Measurements from ENCODE around the gene EIF4G2.
A peak's percentile ranks its signal among the peaks of the same experiment; 100 is the strongest.
"Not testable (repeated sequence)": the region's sequence is repeated elsewhere in the genome, so short reads cannot be mapped to it uniquely, and the experiment has no call there.

Gene EIF4G2

GRCh38 chr11:10808553-10809372 lies at the start of gene EIF4G2:
EIF4G2 (minus strand) TSS chr11:10808926.
- peak; percentile 99 for DNase-seq

GRCh38 chr11:10857709-10858438 lies 49.1 kb upstream of the EIF4G2 start, which contains the start of gene ZBED5:
ZBED5 (minus strand) TSS chr11:10858053; CDS start chr11:10854945, 3,108 bp downstream.
- peak; percentile 97 for DNase-seq

GRCh38 chr11:10857459-10857708 lies 48.7 kb upstream of the EIF4G2 start:
- DNase-seq = no peak

GRCh38 chr11:10856689-10857458 lies 48.1 kb upstream of the EIF4G2 start:
- peak; percentile 46 for DNase-seq

- DNase-seq = no peak
These were observed 46.6 kb upstream of the EIF4G2 start for GRCh38 chr11:10855295-10855694.

- no peak for DNase-seq
These were observed 39.5 kb upstream of the EIF4G2 start for GRCh38 chr11:10847960-10848860.

- no peak for DNase-seq
These were observed 37.9 kb upstream of the EIF4G2 start for GRCh38 chr11:10846660-10847059.

- no peak for DNase-seq
These were observed 36.9 kb upstream of the EIF4G2 start for GRCh38 chr11:10845589-10845988.

GRCh38 chr11:10844796-10845195 lies 36.1 kb upstream of the EIF4G2 start:
- DNase-seq = no peak

GRCh38 chr11:10844356-10844755 lies 35.6 kb upstream of the EIF4G2 start:
- DNase-seq = no peak

- DNase-seq = no peak
These were observed 30.2 kb upstream of the EIF4G2 start for GRCh38 chr11:10838881-10839280.

GRCh38 chr11:10838083-10838482 lies 29.4 kb upstream of the EIF4G2 start:
- no peak for DNase-seq

- DNase-seq = not testable (repeated sequence)
These were observed 28.2 kb upstream of the EIF4G2 start for GRCh38 chr11:10836884-10837283.

GRCh38 chr11:10829139-10829538 lies 20.4 kb upstream of the EIF4G2 start:
- no peak for DNase-seq

- DNase-seq = no peak
These were observed 19.7 kb upstream of the EIF4G2 start for GRCh38 chr11:10828402-10828801.

- no peak for DNase-seq
These were observed 16.2 kb upstream of the EIF4G2 start for GRCh38 chr11:10824888-10825287.

GRCh38 chr11:10823152-10823579 lies 14.4 kb upstream of the EIF4G2 start:
- no peak for DNase-seq

GRCh38 chr11:10822491-10822890 lies 13.8 kb upstream of the EIF4G2 start:
- not testable (repeated sequence) for DNase-seq

- no peak for DNase-seq
These were observed 9.9 kb upstream of the EIF4G2 start for GRCh38 chr11:10818594-10818993.

GRCh38 chr11:10813945-10814344 lies 5.2 kb upstream of the EIF4G2 start:
- DNase-seq = no peak

GRCh38 chr11:10809373-10810160 lies 841 bp upstream of the EIF4G2 start:
- peak; percentile 53 for DNase-seq

- no peak for DNase-seq
These were observed 532 bp downstream of the EIF4G2 start for GRCh38 chr11:10808235-10808552.

Measured in CD4-positive, alpha-beta T cell treated with Interleukin-21 for 1 hour (primary cell).